Measurements from ENCODE around the gene SLC22A4.
A peak's percentile ranks its signal among the peaks of the same experiment; 100 is the strongest.

DNA sequence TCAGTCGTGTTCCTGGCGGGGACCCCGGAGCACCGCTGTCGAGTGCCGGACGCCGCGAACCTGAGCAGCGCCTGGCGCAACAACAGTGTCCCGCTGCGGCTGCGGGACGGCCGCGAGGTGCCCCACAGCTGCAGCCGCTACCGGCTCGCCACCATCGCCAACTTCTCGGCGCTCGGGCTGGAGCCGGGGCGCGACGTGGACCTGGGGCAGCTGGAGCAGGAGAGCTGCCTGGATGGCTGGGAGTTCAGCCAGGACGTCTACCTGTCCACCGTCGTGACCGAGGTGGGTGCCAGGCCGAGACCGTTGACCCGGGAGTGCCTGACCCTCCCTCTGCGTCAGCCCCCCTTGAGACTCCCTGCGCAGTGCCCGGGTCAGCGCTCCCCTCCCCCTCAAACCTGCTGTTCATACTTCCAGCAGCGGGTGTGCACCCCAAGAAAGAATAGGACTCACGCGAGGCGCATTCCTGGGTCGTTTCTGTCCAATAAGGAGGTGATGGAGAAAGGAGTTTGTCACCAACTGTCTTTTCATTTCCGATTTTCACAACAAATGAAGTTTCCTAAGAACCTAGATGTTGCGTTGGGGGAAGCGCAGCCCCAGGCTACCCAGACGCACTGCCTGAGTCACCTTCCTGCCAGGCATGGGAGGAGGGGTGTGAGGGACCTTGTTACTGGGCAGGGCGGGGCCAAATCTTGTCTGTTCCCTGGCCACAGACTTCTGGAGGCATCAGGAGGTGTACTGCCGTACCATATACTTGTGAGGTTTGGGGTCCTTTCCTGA, 722 bp downstream of the SLC22A4 start:
- TF ChIP-seq, protein P1, sequence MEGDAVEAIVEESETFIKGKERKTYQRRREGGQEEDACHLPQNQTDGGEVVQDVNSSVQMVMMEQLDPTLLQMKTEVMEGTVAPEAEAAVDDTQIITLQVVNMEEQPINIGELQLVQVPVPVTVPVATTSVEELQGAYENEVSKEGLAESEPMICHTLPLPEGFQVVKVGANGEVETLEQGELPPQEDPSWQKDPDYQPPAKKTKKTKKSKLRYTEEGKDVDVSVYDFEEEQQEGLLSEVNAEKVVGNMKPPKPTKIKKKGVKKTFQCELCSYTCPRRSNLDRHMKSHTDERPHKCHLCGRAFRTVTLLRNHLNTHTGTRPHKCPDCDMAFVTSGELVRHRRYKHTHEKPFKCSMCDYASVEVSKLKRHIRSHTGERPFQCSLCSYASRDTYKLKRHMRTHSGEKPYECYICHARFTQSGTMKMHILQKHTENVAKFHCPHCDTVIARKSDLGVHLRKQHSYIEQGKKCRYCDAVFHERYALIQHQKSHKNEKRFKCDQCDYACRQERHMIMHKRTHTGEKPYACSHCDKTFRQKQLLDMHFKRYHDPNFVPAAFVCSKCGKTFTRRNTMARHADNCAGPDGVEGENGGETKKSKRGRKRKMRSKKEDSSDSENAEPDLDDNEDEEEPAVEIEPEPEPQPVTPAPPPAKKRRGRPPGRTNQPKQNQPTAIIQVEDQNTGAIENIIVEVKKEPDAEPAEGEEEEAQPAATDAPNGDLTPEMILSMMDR (IDR thresholded peaks at IDR 0.05): no peak
- TF ChIP-seq EP300 (IDR thresholded peaks at IDR 0.05) (no peak), POLR2AphosphoS5 (IDR thresholded peaks at IDR 0.05) (peak; percentile 47)
